ENCODE measurements around the gene SERF2. TPM values are rescaled to one million over a fixed set of nuclear protein-coding genes. Genes with fewer than 3 reads are reported as not detected.

SERF2 gene
- total and polyA plus RNA-seq, 2 of the 13 experiments (the other 11 are each of a cell fraction or from before 2014, with no cell fraction given) = 811 to 1,257 TPM

- TF ChIP-seq, protein P1, sequence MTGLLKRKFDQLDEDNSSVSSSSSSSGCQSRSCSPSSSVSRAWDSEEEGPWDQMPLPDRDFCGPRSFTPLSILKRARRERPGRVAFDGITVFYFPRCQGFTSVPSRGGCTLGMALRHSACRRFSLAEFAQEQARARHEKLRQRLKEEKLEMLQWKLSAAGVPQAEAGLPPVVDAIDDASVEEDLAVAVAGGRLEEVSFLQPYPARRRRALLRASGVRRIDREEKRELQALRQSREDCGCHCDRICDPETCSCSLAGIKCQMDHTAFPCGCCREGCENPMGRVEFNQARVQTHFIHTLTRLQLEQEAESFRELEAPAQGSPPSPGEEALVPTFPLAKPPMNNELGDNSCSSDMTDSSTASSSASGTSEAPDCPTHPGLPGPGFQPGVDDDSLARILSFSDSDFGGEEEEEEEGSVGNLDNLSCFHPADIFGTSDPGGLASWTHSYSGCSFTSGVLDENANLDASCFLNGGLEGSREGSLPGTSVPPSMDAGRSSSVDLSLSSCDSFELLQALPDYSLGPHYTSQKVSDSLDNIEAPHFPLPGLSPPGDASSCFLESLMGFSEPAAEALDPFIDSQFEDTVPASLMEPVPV (CRISPR knock-in tag; IDR thresholded peaks at IDR 0.05) = no peak
- peak; percentile 46; the same call in 1 of the 2 replicates for TF ChIP-seq ZNF747 (CRISPR knock-in tag; IDR thresholded peaks at IDR 0.05; ENCODE audit: borderline replicate concordance)
- peak; percentile 69; the same call in 1 of the 2 replicates for TF ChIP-seq ZNF253 (CRISPR knock-in tag; IDR thresholded peaks at IDR 0.05; ENCODE audit: borderline replicate concordance)
- TF ChIP-seq NONO (IDR thresholded peaks at IDR 0.05) = no peak
- peak; percentile 78 for TF ChIP-seq NONO (CRISPR knock-in tag; conservative IDR thresholded peaks at IDR 0.05)
- TF ChIP-seq ZNF598 (CRISPR knock-in tag; IDR thresholded peaks at IDR 0.05; ENCODE audit: borderline replicate concordance) = 0 out of 2 replicates have a peak, but pooled peaks have one; percentile 35
- no peak for TF ChIP-seq ZNF280D (CRISPR knock-in tag; IDR thresholded peaks at IDR 0.05)
- no peak for TF ChIP-seq ZFX (CRISPR knock-in tag; IDR thresholded peaks at IDR 0.05; ENCODE audit: low read depth)
- TF ChIP-seq, protein P2, sequence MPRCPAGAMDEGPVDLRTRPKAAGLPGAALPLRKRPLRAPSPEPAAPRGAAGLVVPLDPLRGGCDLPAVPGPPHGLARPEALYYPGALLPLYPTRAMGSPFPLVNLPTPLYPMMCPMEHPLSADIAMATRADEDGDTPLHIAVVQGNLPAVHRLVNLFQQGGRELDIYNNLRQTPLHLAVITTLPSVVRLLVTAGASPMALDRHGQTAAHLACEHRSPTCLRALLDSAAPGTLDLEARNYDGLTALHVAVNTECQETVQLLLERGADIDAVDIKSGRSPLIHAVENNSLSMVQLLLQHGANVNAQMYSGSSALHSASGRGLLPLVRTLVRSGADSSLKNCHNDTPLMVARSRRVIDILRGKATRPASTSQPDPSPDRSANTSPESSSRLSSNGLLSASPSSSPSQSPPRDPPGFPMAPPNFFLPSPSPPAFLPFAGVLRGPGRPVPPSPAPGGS (CRISPR knock-in tag; IDR thresholded peaks at IDR 0.05) = peak; percentile 62; the same call in 1 of the 2 replicates
- 0 out of 2 replicates have a peak, but pooled peaks have one; percentile 8 for TF ChIP-seq SP5 (CRISPR knock-in tag; IDR thresholded peaks at IDR 0.05; ENCODE audit: borderline replicate concordance, low read depth)
- peak; percentile 33; the same call in 1 of the 2 replicates for TF ChIP-seq KDM2A (CRISPR knock-in tag; IDR thresholded peaks at IDR 0.05; ENCODE audit: borderline replicate concordance, low read depth)
- no peak for TF ChIP-seq SCMH1 (CRISPR knock-in tag; IDR thresholded peaks at IDR 0.05; ENCODE audit: borderline replicate concordance)
- 0 out of 2 replicates have a peak, but pooled peaks have one; percentile 42 for TF ChIP-seq FOXC1 (CRISPR knock-in tag; IDR thresholded peaks at IDR 0.05; ENCODE audit: borderline replicate concordance)
- TF ChIP-seq, protein P3, sequence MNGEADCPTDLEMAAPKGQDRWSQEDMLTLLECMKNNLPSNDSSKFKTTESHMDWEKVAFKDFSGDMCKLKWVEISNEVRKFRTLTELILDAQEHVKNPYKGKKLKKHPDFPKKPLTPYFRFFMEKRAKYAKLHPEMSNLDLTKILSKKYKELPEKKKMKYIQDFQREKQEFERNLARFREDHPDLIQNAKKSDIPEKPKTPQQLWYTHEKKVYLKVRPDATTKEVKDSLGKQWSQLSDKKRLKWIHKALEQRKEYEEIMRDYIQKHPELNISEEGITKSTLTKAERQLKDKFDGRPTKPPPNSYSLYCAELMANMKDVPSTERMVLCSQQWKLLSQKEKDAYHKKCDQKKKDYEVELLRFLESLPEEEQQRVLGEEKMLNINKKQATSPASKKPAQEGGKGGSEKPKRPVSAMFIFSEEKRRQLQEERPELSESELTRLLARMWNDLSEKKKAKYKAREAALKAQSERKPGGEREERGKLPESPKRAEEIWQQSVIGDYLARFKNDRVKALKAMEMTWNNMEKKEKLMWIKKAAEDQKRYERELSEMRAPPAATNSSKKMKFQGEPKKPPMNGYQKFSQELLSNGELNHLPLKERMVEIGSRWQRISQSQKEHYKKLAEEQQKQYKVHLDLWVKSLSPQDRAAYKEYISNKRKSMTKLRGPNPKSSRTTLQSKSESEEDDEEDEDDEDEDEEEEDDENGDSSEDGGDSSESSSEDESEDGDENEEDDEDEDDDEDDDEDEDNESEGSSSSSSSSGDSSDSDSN (CRISPR knock-in tag; IDR thresholded peaks at IDR 0.05) = peak; percentile 45; the same call in 1 of the 2 replicates
- TF ChIP-seq EED (CRISPR knock-in tag; IDR thresholded peaks at IDR 0.05) = peak; percentile 77; the same call in 1 of the 2 replicates
- peak; percentile 70; the same call in 1 of the 2 replicates for TF ChIP-seq ZNF749 (CRISPR knock-in tag; IDR thresholded peaks at IDR 0.05; ENCODE audit: borderline replicate concordance)
- peak; percentile 21; the same call in 1 of the 2 replicates for TF ChIP-seq ZNF225 (CRISPR knock-in tag; IDR thresholded peaks at IDR 0.05)
- TF ChIP-seq ZKSCAN8 (CRISPR knock-in tag; IDR thresholded peaks at IDR 0.05; ENCODE audit: borderline replicate concordance) = 0 out of 2 replicates have a peak, but pooled peaks have one; percentile 15
- no peak for TF ChIP-seq ZSCAN9 (CRISPR knock-in tag; IDR thresholded peaks at IDR 0.05; ENCODE audit: borderline replicate concordance)
- no peak for TF ChIP-seq ZBTB1 (CRISPR knock-in tag; IDR thresholded peaks at IDR 0.05; ENCODE audit: borderline replicate concordance)
These were observed 15.9 kb upstream of the SERF2 start (continued) for GRCh38 chr15:43776101-43776717.

All from HepG2 (cell line).